Panc1 (cell line): ENCODE data around the gene FRMPD4. TPM values are rescaled to one million over a fixed set of nuclear protein-coding genes. Genes with fewer than 3 reads are reported as not detected.

Experiments
- ATAC-seq: fragments of 200-7000 bp; cut with Tn5 transposase; 2 replicates; pipeline ENCODE4 v1.9.1; 2020; ENCODE audit warnings: mild to moderate bottlenecking, moderate library complexity
- BruUV-seq: library from RNA; stranded (reverse); fragments of 400-500 nt; replicated peaks from 2 replicates; lab custom pipeline; 2021; lab: Mats Ljungman, UMichigan
- CTCF ChIA-PET: fragments of 300-600 bp; sonication (Branson Sonifier 250); formaldehyde crosslinking; loops from one replicate; lab custom pipeline; 2022; ENCODE audit warnings: antibody characterized with exemption; lab: Charles Lee
- POLR2A ChIA-PET: fragments of 300-600 bp; sonication (Branson Sonifier 250); formaldehyde crosslinking; loops from one replicate; lab custom pipeline; 2022; ENCODE audit warnings: antibody characterized with exemption; lab: Charles Lee
- DNase-seq: peaks from one replicate; pipeline ENCODE4 v3.0.0-alpha.2; 2010; ENCODE audit warnings: low read depth, low spot score
- H3K27ac ChIP-seq: 2 replicates; pipeline ENCODE4 v1.5.1; 2011; ENCODE audit warnings: mild to moderate bottlenecking, low read length, inconsistent platforms
- H3K27me3 ChIP-seq: fragments of 200-500 bp; sonication (Bioruptor generic); 2 replicates; pipeline ENCODE4 v1.6.0; 2014; ENCODE audit warnings: low read length, inconsistent platforms; ENCODE audit not compliant: control insufficient read depth, insufficient read depth
- H3K36me3 ChIP-seq: fragments of 200-500 bp; sonication (Bioruptor generic); 2 replicates; pipeline ENCODE4 v1.5.1; 2014; ENCODE audit warnings: inconsistent platforms, mild to moderate bottlenecking, low read length, moderate library complexity; ENCODE audit not compliant: control insufficient read depth, insufficient read depth
- H3K4me1 ChIP-seq: 2 replicates; pipeline ENCODE4 v1.5.1; 2011; ENCODE audit warnings: inconsistent platforms, mild to moderate bottlenecking, low read length, moderate library complexity; ENCODE audit not compliant: control insufficient read depth, insufficient read depth
- H3K4me3 ChIP-seq, 2 experiments: 2 replicates each; pipeline ENCODE4 v1.5.1; 2011 to 2012; ENCODE audit warnings: low read depth in 2 of 2, low read length in 2 of 2, mild to moderate bottlenecking in 2 of 2, inconsistent platforms in 1 of 2, moderate library complexity in 1 of 2
- H3K9me3 ChIP-seq: fragments of 200-500 bp; sonication (Bioruptor generic); 2 replicates; pipeline ENCODE4 v1.5.1; 2014; ENCODE audit warnings: low read depth, mild to moderate bottlenecking, inconsistent platforms, low read length, moderate library complexity; ENCODE audit not compliant: control insufficient read depth, insufficient read depth
- POLR2AphosphoS5 ChIP-seq: IDR thresholded peaks from 2 replicates; pipeline ENCODE4 v1.6.1; 2012; ENCODE audit warnings: mild to moderate bottlenecking, low read depth, low read length, moderate library complexity
- SIN3A ChIP-seq: IDR thresholded peaks from 2 replicates; pipeline ENCODE4 v1.6.1; 2012; ENCODE audit warnings: low read depth, mild to moderate bottlenecking, low read length, moderate library complexity, borderline replicate concordance; ENCODE audit not compliant: insufficient read depth
- TCF7L2 ChIP-seq: IDR thresholded peaks from 2 replicates; pipeline ENCODE4 v1.6.1; 2011; ENCODE audit warnings: mild to moderate bottlenecking, low read depth, low read length, inconsistent platforms
- in situ Hi-C: cut with HindIII; loops from 2 replicates; pipeline ENCODE4 v1.10.0; 2016; ENCODE audit warnings: low sequenced_read_pairs, low pct_unique_long_range_greater_than_20kb
- intact Hi-C: fragments of 100-400 bp; cut with micrococcal nuclease; formaldehyde crosslinking; loops from one replicate; pipeline ENCODE4 v1.10.0; 2022; ENCODE audit not compliant: unreplicated experiment
- total RNA-seq: library from RNA; stranded (reverse); gene quantifications from one replicate; pipeline ENCODE4 v1.2.1, GENCODE V29; 2021; ENCODE audit not compliant: unreplicated experiment
- TF ChIP-seq, protein P1 (sequence below): fragments of 450-650 bp; IDR thresholded peaks from 2 replicates; pipeline ENCODE4 v1.5.1; 2017; ENCODE audit warnings: mild to moderate bottlenecking
- TF ChIP-seq, protein P2 (sequence below), 2 experiments: IDR thresholded peaks; 2 replicates each; pipeline ENCODE4 v1.6.1; 2011 to 2012; ENCODE audit warnings: low read depth in 2 of 2, control low read depth in 1 of 2, low read length in 1 of 2, mild to moderate bottlenecking in 1 of 2, moderate library complexity in 1 of 2; ENCODE audit not compliant: insufficient read depth in 1 of 2

The FRMPD4 gene
- total RNA-seq, 1 experiment from 2014 or later: not detected

GRCh38 chrX:12210196-12210815, 72.0 kb downstream of the FRMPD4 start:
- no peaks in the 10 kb centered on the region for H3K27me3 ChIP-seq
- no peak for DNase-seq
- no peak overlapping the region for H3K27ac ChIP-seq
- TF ChIP-seq, protein P1, sequence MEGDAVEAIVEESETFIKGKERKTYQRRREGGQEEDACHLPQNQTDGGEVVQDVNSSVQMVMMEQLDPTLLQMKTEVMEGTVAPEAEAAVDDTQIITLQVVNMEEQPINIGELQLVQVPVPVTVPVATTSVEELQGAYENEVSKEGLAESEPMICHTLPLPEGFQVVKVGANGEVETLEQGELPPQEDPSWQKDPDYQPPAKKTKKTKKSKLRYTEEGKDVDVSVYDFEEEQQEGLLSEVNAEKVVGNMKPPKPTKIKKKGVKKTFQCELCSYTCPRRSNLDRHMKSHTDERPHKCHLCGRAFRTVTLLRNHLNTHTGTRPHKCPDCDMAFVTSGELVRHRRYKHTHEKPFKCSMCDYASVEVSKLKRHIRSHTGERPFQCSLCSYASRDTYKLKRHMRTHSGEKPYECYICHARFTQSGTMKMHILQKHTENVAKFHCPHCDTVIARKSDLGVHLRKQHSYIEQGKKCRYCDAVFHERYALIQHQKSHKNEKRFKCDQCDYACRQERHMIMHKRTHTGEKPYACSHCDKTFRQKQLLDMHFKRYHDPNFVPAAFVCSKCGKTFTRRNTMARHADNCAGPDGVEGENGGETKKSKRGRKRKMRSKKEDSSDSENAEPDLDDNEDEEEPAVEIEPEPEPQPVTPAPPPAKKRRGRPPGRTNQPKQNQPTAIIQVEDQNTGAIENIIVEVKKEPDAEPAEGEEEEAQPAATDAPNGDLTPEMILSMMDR: no peak
- TF ChIP-seq SIN3A (no peak), TCF7L2 (no peak), POLR2AphosphoS5 (no peak)
- TF ChIP-seq, protein P2, sequence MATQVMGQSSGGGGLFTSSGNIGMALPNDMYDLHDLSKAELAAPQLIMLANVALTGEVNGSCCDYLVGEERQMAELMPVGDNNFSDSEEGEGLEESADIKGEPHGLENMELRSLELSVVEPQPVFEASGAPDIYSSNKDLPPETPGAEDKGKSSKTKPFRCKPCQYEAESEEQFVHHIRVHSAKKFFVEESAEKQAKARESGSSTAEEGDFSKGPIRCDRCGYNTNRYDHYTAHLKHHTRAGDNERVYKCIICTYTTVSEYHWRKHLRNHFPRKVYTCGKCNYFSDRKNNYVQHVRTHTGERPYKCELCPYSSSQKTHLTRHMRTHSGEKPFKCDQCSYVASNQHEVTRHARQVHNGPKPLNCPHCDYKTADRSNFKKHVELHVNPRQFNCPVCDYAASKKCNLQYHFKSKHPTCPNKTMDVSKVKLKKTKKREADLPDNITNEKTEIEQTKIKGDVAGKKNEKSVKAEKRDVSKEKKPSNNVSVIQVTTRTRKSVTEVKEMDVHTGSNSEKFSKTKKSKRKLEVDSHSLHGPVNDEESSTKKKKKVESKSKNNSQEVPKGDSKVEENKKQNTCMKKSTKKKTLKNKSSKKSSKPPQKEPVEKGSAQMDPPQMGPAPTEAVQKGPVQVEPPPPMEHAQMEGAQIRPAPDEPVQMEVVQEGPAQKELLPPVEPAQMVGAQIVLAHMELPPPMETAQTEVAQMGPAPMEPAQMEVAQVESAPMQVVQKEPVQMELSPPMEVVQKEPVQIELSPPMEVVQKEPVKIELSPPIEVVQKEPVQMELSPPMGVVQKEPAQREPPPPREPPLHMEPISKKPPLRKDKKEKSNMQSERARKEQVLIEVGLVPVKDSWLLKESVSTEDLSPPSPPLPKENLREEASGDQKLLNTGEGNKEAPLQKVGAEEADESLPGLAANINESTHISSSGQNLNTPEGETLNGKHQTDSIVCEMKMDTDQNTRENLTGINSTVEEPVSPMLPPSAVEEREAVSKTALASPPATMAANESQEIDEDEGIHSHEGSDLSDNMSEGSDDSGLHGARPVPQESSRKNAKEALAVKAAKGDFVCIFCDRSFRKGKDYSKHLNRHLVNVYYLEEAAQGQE (IDR thresholded peaks at IDR 0.05; ENCODE audit: insufficient read depth in 1 of 2, low read depth in 2 of 2, low read length in 1 of 2): no peak
- BruUV-seq: no TSS peak
- ATAC-seq: no peak
- in situ Hi-C loops: no loop called here
- no peaks in the 10 kb centered on the region for H3K36me3 ChIP-seq
- ChIA-PET CTCF (no interaction called here), POLR2A (no interaction called here)
- H3K4me3 ChIP-seq: no peak overlapping the region
- no peaks in the 10 kb centered on the region for H3K9me3 ChIP-seq
- no peaks in the 10 kb centered on the region for H3K4me1 ChIP-seq
- intact Hi-C loops: no loop called here

GRCh38 chrX:12210971-12211370, 72.7 kb downstream of the FRMPD4 start:
- in situ Hi-C loops: no loop called here
- CTCF ChIA-PET: no interaction called here
- H3K27ac ChIP-seq: no peak overlapping the region
- H3K36me3 ChIP-seq: no peaks in the 10 kb centered on the region
- ATAC-seq (no peak), DNase-seq (no peak)
- TF ChIP-seq TCF7L2 (no peak), SIN3A (no peak), POLR2AphosphoS5 (no peak)
- TF ChIP-seq, protein P2 (IDR thresholded peaks at IDR 0.05; ENCODE audit: insufficient read depth in 1 of 2, low read depth in 2 of 2, low read length in 1 of 2): no peak
- TF ChIP-seq, protein P1: no peak
- H3K9me3 ChIP-seq: no peaks in the 10 kb centered on the region
- no TSS peak for BruUV-seq
- intact Hi-C loops: no loop called here
- POLR2A ChIA-PET: no interaction called here
- H3K27me3 ChIP-seq: no peaks in the 10 kb centered on the region
- H3K4me3 ChIP-seq: no peak overlapping the region
- no peaks in the 10 kb centered on the region for H3K4me1 ChIP-seq
